ENCODE measurements around the gene ANXA5.

Gene ANXA5

DNA sequence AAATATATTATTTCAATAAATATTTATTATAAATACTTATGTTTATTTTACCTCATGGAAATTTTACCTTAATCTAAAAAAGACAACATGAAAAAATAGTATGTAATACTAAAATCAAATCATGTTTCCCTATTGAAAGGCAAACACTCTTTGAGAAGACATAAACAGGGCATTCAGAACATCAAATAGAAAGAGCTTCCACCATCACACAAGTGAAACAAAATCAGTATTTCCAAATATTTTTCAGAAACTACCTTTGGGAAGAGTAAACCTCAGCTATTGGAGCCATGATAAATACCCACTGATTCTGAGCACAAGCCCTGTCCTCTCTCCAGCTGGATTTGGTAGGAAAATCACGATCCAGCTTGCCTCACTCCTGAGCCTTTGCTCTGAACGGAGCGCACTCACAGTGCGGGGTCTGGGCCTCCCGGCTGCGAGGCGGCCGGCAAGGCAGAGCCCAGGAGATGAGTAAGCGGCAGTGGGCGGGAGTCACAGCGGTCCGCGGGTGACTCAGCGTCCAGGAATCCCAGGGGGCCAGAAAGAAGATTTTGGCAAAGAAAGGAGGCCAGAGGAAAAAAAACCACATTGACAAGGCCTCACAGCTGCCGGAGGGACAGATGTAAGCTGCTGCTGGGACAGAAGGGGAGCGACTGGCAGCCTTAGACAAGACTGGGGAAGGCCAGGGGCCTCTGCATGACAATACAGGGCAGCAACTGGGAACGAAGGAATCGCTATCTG, 14.7 kb upstream of the ANXA5 start:
- DNase-seq: peak in 1 of 2 experiments; percentile 21

DNA sequence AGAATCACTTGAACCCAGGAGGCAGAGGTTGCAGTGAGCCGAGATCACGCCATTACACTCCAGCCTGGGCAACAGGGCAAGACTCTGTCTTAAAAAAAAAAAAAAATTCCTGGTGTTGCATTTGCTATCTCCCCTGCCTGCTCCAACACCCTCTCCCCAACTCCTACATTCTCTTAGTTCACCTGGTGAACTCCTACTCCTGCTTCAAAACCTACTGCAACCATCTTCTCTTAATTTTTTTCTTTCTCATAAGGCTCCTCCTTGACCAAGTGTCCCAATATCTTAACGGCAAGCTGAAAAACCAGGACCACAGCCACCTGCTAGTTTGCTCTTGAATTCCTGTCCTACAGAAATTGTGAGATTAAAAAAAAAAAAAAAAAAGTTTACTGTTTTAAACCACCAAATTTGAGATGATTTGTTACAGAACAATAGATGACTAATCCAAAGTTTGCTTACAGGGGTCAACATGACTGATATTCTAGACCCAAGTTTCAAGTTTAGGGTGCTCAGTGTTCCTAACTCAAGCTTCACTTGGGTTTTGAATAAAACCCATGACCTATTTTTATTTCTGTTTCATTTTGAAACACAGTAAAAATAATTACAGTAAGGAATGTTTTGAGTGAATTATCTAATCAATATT, 13.1 kb upstream of the ANXA5 start:
- no peak for DNase-seq

DNA sequence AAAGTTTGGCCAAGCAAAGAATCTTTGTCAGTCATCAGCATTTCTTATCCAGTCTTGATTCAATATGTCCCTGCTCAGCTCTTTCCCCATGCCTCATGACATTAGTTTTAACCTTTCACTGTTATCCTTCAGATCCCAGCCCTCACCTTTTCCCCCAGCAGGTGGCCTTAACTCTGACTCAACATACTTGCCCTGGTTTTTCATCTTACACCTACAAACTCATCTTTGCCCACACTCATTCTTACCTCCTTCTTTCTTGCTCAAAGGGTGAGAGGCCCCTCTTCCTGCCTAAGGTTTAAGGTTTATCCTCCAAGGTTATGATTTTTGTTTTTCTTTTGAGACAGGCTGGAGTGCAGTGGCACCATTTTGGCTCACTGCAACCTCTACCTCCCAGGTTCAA, 10.6 kb upstream of the ANXA5 start:
- no peak for DNase-seq

DNA sequence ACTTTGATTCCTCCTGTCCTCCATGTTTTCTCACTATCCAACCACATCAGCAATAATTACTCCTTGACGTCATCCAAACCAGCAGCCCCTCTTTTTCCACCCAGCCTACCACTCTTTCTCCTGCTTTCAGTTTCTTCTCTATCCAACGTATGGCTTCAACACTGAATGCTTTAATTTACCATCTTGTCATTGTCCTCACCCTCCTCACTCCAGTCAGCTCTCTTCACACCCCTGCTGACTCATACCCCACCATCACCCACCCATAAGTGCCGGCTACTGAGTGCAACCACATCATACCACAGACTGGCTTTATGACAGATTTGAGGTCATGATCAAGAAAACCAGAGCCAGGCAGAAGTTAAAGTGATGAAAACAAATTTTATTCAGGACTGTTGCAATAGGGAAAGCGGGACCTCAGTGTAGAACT, 9.8 kb upstream of the ANXA5 start:
- DNase-seq: no peak

DNA sequence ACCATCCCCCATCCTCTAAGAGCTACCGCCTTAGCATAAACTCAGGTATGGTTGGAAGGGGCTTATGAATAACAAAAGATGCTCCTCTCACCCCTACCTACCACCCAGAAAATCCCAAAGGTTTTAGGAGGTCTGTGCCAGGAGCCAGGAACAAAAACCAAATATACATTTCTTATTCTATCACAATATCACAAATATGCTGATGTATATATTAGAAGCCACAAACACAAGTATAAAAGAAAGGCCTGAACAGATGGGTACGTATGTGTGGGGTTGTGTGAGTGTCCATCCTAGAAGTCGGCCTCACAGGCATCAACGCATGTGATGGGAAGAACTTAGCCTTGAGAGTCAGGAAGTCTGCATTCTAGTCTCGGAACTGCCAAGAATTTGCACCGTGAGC, 8.7 kb upstream of the ANXA5 start:
- no peak for DNase-seq

DNA sequence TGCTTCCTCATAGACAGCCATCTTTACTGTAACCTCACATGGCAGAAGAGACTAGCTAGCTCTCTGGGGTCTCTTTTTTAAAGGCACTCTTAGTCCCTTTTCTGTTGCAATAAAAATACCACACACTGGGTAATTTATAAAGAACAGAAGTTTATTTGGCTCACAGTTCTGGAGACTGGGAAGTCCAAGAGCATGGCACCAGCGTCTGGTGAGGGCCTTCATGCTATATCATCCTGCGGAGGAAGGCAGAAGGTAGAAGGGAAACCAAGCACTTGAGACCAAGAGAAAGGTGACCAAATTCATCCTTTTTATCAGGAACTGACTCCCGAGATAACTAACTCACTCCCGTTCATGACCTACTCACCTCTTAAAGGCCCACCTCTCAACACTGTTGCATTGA, 5.4 kb upstream of the ANXA5 start:
- no peak for DNase-seq

DNA sequence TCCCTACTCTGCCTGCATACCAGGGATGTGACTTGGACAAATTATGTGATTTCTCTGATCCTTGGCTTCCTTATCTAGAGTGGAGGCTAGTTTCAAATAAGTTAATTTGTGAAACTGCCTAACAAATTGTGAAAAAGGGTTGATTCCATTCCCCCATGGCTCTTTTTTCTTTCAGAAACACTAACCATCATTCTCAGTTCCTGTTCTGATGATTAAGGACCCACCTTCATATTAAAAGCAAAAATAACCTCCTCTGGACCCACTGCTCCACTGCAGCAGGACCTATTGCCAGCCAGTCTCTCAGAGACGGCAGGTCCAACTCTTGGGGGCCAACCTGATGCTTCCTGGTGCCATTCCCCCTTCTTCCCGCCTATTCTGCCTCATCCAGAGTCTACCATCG, 4.5 kb upstream of the ANXA5 start:
- DNase-seq: no peak

DNA sequence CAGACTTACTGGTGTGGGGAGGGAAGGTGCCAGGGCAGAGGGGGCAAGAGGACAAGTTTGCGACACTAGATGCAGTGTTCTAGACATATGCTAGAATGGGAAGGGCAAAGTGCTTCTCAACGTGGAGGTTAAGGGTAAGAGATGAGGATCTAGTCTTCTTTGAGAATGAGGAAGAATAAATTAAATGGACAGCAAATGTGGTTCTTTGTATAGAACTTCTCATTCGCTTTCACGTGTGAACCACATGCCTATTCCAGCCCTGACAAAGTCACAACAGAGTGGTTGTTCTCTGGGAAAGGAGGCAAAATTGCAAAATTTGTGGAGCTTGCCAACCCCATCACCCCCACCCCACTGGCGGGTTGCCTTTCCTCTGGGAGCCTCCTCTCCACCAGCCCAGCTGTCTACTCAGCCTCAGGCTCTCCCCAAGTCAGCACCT, 1.5 kb upstream of the ANXA5 start:
- DNase-seq: no peak

DNA sequence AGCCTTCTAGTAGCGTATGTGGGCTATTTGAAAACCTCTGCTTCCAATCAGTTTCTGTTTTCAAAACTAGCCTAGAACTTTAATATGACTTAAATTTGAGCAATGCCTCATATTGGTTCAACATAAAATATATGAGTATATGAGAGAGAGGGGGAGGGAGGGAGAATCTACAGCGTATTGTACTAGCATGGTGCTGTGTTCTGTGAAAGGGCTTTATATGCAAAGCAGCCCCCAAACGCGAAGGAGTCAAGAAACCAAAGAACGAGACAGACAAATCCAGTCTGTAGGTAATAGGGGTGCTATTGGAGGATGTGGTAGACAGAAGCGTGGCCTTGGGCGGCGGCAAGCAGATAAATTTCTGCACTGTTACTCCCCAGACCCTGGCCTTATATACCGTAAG, 784 bp upstream of the ANXA5 start:
- no peak for DNase-seq

DNA sequence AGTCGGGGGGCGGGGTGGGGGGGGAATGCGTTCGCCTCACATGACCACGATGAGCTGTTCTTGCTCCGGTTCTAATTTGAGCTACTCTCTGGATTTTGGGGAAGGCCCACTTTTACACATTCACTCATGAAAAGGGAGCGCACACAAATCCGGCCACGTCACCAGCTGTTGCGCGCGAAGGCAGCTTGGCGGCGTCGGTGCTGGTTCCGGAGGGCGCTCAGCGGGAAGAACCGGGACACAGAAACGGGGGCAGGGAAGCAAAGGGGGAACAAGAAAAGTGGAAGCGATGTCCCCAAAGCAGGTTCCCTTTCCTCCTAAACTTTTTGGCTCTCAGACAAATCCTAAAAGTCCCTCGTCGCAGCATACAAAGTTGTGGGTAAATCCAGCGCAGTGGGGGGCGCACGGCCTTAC, 605 bp downstream of the ANXA5 start:
- no peak for DNase-seq

DNA sequence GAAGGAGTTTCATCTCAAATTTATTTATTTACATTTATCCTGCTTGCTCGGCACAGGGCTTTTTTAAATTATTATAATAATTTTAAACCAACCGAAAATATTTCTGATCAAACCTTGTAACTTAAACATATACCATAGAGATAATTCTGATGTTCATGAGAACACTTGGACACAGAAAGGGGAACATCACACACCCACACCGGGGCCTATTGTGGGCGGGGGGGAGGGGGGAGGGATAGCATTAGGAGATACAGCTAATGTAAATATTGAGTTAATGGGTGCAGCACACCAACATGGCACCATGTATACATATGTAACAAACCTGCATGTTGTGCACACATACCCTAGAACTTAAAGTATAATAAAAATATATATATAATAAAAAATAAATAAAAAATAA, 2.9 kb downstream of the ANXA5 start:
- DNase-seq: no peak

DNA sequence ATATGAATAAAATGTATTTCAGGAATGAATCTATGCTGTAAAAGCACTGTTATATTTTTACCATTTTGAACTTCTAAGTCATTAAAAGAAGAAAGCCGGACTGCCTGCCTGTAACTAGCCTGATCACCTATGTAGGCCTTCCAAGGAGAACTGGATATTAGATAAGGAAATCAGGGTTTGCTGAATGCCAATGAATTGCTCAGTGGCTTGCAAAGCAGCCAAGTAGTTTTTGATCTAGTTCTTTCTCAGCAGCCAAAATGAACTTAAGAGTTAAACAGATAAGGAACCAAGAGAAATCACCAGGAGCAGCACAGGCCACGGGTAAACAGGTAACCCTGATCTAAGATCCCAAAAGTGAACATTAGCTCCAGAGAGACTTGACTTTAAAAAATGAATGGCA, 3.3 kb downstream of the ANXA5 start:
- DNase-seq: no peak

DNA sequence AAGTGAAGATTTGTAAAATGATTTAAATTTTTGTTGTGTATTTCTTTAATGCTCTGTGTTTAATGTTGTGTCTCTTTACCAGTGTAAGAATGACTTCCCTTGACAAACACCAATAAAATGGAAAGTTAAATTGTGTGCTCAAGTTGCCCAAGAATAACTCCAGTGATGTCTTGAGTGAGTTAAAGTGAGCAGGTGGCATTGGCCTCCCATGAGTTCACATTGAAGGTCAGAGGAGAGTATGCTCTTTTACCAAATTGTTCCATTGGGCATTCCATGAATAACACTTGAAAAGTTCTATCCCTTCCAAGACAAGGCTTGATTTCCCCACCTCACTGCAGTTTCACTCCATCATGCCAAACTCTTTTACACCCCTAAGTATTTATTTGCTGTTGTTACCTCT, 4.5 kb downstream of the ANXA5 start:
- no peak for DNase-seq

DNA sequence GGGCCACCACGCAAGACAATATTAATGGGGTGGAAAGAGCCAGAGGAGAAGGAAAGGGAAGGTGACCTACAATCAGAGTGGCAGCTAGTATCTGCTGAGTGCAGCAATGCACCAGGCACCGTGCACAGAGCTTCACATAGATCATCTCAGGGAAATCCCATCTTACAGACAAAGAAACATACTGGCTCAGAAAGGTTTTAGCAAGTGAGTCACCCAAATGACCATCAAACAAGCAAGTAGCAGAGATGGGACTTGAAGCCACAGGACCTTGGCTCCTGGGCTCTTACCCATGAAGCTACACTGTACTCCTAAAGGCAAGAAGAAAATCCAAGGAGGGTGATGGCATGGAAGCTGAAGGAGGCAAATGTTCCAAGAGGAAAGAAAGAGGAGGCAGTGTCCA, 6.8 kb downstream of the ANXA5 start:
- no peak for DNase-seq

DNA sequence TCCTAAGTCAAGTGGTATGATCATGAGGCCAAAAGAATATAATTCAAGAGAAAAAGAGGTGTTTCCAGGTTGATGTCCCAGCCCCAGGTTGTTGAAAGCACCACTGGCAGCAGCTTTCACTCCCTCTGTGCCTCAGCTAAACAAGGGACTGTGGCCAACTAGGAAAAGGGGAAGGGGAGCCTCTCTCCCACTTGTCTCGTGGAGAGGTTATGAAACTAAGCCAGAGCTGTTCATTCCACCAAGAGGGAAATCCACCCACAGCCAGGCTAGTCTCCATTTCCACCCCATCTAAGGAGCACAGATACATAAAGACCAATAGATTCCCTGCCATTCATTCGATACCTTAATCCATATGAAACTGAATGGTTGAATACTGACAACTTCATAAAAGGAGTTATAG, 8.1 kb downstream of the ANXA5 start:
- DNase-seq: no peak

DNA sequence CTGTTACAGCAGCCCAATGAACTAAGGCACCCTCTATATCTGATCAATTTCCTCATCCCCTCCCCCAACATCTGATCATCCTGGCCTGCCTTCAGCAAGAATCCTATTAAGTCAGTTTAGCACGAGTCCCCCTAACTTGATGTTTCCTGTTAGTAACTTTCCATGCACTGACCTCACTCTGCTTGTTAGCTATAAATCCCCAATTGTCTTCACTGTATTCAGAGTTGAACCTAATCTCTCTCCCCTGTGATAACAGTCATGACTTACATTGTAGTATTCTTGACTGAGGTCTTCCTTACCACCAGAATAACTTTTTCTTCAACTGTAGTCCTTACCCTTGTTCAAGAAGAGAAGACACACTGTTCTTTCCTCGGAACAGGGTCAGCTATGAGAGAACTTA, 8.5 kb downstream of the ANXA5 start:
- DNase-seq: no peak

DNA sequence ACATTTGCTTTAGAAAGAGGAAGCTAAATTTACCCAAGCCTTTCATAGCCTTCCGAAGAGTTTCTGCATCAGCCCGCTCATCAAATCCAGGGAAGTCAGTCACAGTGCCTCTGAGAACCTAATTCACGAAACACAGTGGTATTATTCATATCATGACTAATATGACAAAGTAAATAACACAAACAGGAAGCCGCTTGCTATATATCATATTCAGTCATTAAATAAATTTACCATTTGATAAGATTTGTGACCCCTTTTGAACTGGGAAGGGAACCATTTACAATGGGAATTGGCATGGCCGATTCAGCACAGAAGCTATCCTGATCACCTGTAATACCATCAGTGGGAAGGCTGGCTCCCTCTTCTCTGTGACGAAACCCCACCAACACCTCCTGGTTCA, 10.5 kb downstream of the ANXA5 start:
- no peak for DNase-seq

DNA sequence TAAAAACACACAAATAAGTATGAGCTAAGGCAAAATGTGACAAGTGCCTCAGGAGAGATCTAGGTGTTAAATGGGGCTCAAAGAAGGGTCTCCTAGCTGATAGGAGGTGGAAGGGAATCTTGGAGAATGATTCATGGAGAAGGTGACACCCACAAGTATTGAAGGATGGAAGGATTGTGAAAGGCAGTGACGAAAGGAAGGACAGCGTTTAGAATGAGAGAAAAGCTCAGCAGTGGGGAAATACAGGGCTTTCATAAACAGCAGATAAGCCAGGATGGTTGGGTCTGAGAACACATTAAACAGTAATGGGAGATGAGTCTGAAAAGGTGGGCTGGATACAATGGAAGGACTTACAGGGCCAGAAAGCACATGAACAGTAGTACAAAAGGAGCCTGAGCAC, 11.5 kb downstream of the ANXA5 start:
- DNase-seq: no peak

DNA sequence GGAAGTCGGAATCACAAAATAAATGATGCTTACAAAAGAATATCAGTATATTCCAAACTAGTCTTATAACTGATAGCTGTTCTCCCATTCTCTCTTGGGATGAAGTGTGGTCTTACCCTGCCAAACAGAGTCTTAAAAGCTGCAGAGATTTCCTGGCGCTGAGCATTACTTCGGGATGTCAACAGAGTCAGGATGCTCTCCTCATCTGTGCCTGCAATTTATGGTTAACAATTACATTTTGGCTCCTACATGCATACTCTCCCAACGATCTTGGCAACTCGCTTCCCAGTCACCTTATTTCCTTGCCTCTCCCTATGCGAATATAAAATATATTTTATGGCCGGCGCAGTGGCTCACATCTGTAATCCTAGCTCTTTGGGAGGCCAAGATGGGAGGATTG, 12.2 kb downstream of the ANXA5 start:
- DNase-seq: no peak

DNA sequence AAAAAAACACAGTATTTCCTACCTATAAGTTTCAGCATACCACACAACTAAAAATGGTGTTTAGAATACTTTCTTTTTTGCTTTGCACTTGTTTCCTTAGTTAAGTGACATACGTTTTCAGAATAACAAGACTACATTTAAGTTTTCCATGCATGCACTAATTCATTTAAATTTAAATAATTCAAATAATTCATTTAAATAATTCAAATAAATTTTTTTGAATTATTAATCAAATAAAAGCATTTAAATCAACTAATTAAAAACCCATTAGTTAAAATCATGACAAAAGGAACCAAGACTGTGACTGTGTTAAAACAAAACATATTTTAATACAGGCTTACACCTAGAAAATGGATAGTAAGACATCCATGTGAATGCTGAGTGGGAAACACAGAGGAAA, 12.8 kb downstream of the ANXA5 start:
- DNase-seq: no peak

DNA sequence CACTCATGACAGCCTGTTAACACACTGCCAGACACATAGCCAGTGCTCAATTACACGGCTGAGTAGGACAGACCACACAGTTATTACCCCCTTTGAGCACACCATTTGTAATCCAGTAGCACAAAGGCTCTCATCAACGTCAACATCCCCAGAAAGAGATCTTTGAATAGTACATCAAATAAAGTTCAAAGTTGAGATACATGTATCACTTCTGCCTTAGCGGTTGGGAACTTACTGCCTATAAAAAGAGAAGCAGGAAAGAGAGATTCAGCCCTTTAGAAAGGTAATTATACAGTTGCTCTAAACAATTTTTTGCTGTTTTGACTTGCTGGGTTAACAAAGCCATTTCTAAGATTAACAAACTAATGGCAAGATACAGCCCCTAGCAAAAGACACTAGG, 16.2 kb downstream of the ANXA5 start:
- DNase-seq: no peak

DNA sequence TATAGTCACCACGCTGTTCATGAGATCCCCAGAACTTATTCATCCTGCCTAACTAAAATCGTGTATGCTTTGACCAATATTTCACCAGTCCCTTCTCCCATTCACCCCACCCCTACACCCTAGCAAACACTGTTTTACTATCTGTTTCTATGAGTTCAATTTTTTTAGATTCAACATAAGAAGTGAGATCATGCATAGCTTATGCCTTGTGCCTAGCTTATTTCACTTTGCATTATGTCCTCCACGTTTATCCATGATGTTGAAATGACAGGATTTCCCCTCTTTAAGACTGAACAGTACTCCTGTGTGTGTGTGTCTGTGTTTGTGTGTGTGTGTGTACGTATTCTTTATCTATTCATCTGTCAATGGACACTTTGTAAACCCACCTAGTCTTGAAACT, 16.8 kb downstream of the ANXA5 start:
- no peak for DNase-seq

DNA sequence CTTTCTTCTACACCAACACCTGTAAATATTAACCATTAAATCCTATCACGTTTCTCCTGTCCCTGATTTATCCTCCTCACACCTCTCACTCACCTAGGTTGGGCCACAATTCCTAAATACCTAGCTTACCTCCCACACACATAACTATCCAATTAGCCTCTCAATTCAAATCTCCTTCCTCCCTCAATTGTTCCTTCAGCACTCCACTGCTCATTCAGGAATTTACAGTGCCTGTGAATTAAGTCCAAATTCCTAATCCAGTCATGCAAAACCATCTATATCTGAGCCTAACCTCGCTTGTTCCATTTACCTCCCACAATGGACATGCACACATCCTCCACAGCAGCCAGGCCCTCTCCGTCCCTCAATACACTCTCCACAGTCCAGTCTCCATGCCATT, 17.5 kb downstream of the ANXA5 start:
- DNase-seq: no peak

DNA sequence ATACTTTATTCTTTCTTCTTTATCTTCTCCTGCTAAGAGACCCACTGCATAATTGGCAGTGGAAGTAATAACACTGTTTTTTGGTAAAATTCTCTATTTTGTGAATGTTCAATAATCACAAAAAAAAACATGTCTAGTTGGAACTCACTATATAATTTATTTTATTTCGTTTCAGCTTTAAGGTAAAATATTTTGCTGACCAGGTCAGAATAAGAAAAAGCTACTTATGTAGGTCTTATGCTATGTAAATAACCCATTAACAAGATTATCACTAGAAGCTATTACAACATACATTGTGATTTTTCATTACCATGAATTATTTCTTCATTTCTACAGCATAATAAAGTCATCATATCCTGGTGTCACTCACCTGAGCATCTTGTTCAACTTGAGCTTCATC, 19.3 kb downstream of the ANXA5 start:
- no peak for DNase-seq

Data from NCI-H1930 (cell line).